GM18499 (cell line): Measurements from ENCODE around the gene WDFY2.
"Not testable (repeated sequence)": the region's sequence is repeated elsewhere in the genome, so short reads cannot be mapped to it uniquely, and the experiment has no call there.

ENCODE experiments used
- ATAC-seq: cut with Tn5 transposase; IDR thresholded peaks from one replicate; pipeline ENCODE4 v1.9.1; 2021; ENCODE audit warnings: moderate number of reproducible peaks; ENCODE audit not compliant: insufficient read depth, unreplicated experiment

The WDFY2 gene

GRCh38 chr13:51583875-51584730 is at the start of gene WDFY2:
Gene WDFY2 (plus strand): TSS chr13:51584462. CDS start chr13:51584688, 226 bp downstream.
- ATAC-seq = peak; percentile 71

- ATAC-seq = no peak
These were observed 45.6 kb upstream of the WDFY2 start for GRCh38 chr13:51538591-51539179.

- ATAC-seq = no peak
These were observed 44.4 kb upstream of the WDFY2 start for GRCh38 chr13:51539887-51540286.

- no peak for ATAC-seq
These were observed 43.2 kb upstream of the WDFY2 start for GRCh38 chr13:51541037-51541436.

GRCh38 chr13:51541809-51542258 is 42.4 kb upstream of the WDFY2 start:
- no peak for ATAC-seq

GRCh38 chr13:51542346-51543242 is 41.7 kb upstream of the WDFY2 start:
- no peak for ATAC-seq

GRCh38 chr13:51545446-51545845 is 38.8 kb upstream of the WDFY2 start:
- not testable (repeated sequence) for ATAC-seq

- ATAC-seq = no peak
These were observed 36.7 kb upstream of the WDFY2 start for GRCh38 chr13:51547425-51548176.

- ATAC-seq = no peak
These were observed 35.2 kb upstream of the WDFY2 start for GRCh38 chr13:51549050-51549449.

- no peak for ATAC-seq
These were observed 34.7 kb upstream of the WDFY2 start for GRCh38 chr13:51549593-51549992.

GRCh38 chr13:51550151-51550550 is 34.1 kb upstream of the WDFY2 start:
- ATAC-seq = no peak

- no peak for ATAC-seq
These were observed 32.8 kb upstream of the WDFY2 start for GRCh38 chr13:51551416-51551815.

- ATAC-seq = no peak
These were observed 32.2 kb upstream of the WDFY2 start for GRCh38 chr13:51552027-51552426.

GRCh38 chr13:51553531-51553930 is 30.7 kb upstream of the WDFY2 start:
- no peak for ATAC-seq

- no peak for ATAC-seq
These were observed 27.5 kb upstream of the WDFY2 start for GRCh38 chr13:51556740-51557139.

- no peak for ATAC-seq
These were observed 26.8 kb upstream of the WDFY2 start for GRCh38 chr13:51557438-51557837.

GRCh38 chr13:51557875-51558612 is 26.2 kb upstream of the WDFY2 start:
- ATAC-seq = no peak

GRCh38 chr13:51559946-51560735 is 24.1 kb upstream of the WDFY2 start:
- ATAC-seq = no peak
